ENCODE measurements around the gene REEP3. TPM values are rescaled to one million over a fixed set of nuclear protein-coding genes. Genes with fewer than 3 reads are reported as not detected.

The REEP3 gene
- polyA plus RNA-seq, 1 donor from 2014 or later = 6.9 TPM

DNA sequence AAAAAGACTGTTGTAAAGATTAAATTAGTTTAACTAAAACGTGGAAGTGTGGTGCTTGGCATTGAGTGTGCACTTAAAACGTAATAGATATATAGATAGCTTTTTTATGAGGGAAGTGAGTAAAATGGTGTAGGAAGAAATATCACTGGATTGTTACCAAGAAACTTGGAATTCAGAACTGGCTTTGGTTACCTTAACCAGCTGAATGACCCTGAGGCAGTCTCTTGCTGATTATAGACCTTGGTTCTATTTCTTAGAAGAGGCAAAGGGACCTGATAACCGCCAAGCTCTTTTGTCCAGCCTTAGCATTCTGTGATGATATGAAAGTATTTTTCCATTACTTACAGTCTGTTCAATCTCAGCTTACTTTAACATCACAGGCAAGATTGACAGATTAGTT, 3.8 kb downstream of the REEP3 start:
- Histone ChIP-seq H3F3A (ENCODE audit: insufficient read depth, low read length, poor library complexity, severe bottlenecking) (peaks cover 6% of the 10 kb centered on the region), H4K20me1 (ENCODE audit: insufficient read depth) (no peaks in the 10 kb centered on the region), H3K9ac (ENCODE audit: low read length) (no peak overlapping the region), H3K9me3 (ENCODE audit: low read length) (no peaks in the 10 kb centered on the region), H3K79me2 (replicated peaks; ENCODE audit: insufficient read depth, low read length) (peaks cover 55% of the 10 kb centered on the region), H3K27me3 (ENCODE audit: insufficient read depth, low read depth, low read length) (no peaks in the 10 kb centered on the region), H2AFZ (ENCODE audit: low read depth, low read length) (no peak overlapping the region), H3K36me3 (ENCODE audit: insufficient read depth, low read length) (peaks cover 6% of the 10 kb centered on the region), H3K4me2 (ENCODE audit: low read length) (no peak overlapping the region), H3K9me2 (ENCODE audit: insufficient read depth, low read length) (no peaks in the 10 kb centered on the region), H3K27ac (ENCODE audit: low read length) (no peak overlapping the region), H3K4me3 (ENCODE audit: low read length) (no peak overlapping the region)
- TF ChIP-seq, protein P1, sequence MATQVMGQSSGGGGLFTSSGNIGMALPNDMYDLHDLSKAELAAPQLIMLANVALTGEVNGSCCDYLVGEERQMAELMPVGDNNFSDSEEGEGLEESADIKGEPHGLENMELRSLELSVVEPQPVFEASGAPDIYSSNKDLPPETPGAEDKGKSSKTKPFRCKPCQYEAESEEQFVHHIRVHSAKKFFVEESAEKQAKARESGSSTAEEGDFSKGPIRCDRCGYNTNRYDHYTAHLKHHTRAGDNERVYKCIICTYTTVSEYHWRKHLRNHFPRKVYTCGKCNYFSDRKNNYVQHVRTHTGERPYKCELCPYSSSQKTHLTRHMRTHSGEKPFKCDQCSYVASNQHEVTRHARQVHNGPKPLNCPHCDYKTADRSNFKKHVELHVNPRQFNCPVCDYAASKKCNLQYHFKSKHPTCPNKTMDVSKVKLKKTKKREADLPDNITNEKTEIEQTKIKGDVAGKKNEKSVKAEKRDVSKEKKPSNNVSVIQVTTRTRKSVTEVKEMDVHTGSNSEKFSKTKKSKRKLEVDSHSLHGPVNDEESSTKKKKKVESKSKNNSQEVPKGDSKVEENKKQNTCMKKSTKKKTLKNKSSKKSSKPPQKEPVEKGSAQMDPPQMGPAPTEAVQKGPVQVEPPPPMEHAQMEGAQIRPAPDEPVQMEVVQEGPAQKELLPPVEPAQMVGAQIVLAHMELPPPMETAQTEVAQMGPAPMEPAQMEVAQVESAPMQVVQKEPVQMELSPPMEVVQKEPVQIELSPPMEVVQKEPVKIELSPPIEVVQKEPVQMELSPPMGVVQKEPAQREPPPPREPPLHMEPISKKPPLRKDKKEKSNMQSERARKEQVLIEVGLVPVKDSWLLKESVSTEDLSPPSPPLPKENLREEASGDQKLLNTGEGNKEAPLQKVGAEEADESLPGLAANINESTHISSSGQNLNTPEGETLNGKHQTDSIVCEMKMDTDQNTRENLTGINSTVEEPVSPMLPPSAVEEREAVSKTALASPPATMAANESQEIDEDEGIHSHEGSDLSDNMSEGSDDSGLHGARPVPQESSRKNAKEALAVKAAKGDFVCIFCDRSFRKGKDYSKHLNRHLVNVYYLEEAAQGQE (IDR thresholded peaks at IDR 0.05; ENCODE audit: borderline replicate concordance) = no peak
- TF ChIP-seq POLR2AphosphoS5 (IDR thresholded peaks at IDR 0.05) = no peak
- TF ChIP-seq EZH2 (IDR thresholded peaks at IDR 0.05; ENCODE audit: borderline replicate concordance, insufficient read depth, low read length, poor library complexity, severe bottlenecking) = no peak
- TF ChIP-seq RAD21 (conservative IDR thresholded peaks at IDR 0.05) = no peak
- TF ChIP-seq TAF1 (IDR thresholded peaks at IDR 0.05; ENCODE audit: low read depth) = no peak
- no peak for TF ChIP-seq MXI1 (conservative IDR thresholded peaks at IDR 0.05; ENCODE audit: poor library complexity, severe bottlenecking)
- TF ChIP-seq SMC3 (conservative IDR thresholded peaks at IDR 0.05; ENCODE audit: poor library complexity) = no peak
- TF ChIP-seq, protein P2, sequence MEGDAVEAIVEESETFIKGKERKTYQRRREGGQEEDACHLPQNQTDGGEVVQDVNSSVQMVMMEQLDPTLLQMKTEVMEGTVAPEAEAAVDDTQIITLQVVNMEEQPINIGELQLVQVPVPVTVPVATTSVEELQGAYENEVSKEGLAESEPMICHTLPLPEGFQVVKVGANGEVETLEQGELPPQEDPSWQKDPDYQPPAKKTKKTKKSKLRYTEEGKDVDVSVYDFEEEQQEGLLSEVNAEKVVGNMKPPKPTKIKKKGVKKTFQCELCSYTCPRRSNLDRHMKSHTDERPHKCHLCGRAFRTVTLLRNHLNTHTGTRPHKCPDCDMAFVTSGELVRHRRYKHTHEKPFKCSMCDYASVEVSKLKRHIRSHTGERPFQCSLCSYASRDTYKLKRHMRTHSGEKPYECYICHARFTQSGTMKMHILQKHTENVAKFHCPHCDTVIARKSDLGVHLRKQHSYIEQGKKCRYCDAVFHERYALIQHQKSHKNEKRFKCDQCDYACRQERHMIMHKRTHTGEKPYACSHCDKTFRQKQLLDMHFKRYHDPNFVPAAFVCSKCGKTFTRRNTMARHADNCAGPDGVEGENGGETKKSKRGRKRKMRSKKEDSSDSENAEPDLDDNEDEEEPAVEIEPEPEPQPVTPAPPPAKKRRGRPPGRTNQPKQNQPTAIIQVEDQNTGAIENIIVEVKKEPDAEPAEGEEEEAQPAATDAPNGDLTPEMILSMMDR (IDR thresholded peaks at IDR 0.05; ENCODE audit: poor library complexity, severe bottlenecking) = no peak
- no peak for TF ChIP-seq EP300 (conservative IDR thresholded peaks at IDR 0.05; ENCODE audit: poor library complexity, severe bottlenecking)

DNA sequence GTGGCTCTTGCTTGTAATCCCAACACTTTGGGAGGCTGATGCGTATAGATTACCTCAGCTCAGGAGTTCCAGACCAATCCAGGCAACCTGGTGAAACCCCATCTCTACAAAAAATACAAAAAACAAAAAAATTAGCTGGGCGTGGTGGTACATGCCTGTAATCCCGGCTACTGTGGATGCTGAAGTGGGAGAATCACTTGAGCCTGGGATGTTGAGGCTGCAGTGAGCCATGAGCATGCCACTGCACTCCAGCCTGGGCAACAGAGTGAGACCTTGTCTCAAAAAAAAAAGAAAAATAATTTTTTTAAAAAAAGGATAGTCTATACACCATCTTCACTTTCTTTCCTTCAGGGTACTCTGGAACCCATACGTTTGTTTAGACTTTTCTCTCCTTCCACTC, 6.2 kb downstream of the REEP3 start:
- Histone ChIP-seq H3F3A (ENCODE audit: insufficient read depth, low read length, poor library complexity, severe bottlenecking) (no peaks in the 10 kb centered on the region), H3K9me3 (ENCODE audit: low read length) (no peaks in the 10 kb centered on the region), H3K36me3 (ENCODE audit: insufficient read depth, low read length) (peaks cover 6% of the 10 kb centered on the region), H3K27me3 (ENCODE audit: insufficient read depth, low read depth, low read length) (no peaks in the 10 kb centered on the region), H3K4me2 (ENCODE audit: low read length) (no peak overlapping the region), H4K20me1 (ENCODE audit: insufficient read depth) (no peaks in the 10 kb centered on the region), H3K9ac (ENCODE audit: low read length) (no peak overlapping the region), H2AFZ (ENCODE audit: low read depth, low read length) (no peak overlapping the region), H3K4me3 (ENCODE audit: low read length) (no peak overlapping the region), H3K27ac (ENCODE audit: low read length) (no peak overlapping the region), H3K79me2 (replicated peaks; ENCODE audit: insufficient read depth, low read length) (peaks cover 64% of the 10 kb centered on the region), H3K9me2 (ENCODE audit: insufficient read depth, low read length) (no peaks in the 10 kb centered on the region)
- TF ChIP-seq, protein P2 (IDR thresholded peaks at IDR 0.05; ENCODE audit: poor library complexity, severe bottlenecking) = no peak
- TF ChIP-seq SMC3 (conservative IDR thresholded peaks at IDR 0.05; ENCODE audit: poor library complexity) (no peak), EP300 (conservative IDR thresholded peaks at IDR 0.05; ENCODE audit: poor library complexity, severe bottlenecking) (no peak), TAF1 (IDR thresholded peaks at IDR 0.05; ENCODE audit: low read depth) (no peak), EZH2 (IDR thresholded peaks at IDR 0.05; ENCODE audit: borderline replicate concordance, insufficient read depth, low read length, poor library complexity, severe bottlenecking) (no peak), POLR2AphosphoS5 (IDR thresholded peaks at IDR 0.05) (no peak), MXI1 (conservative IDR thresholded peaks at IDR 0.05; ENCODE audit: poor library complexity, severe bottlenecking) (no peak), RAD21 (conservative IDR thresholded peaks at IDR 0.05) (no peak)
- TF ChIP-seq, protein P1 (IDR thresholded peaks at IDR 0.05; ENCODE audit: borderline replicate concordance) = no peak
